Bone marrow (tissue), 2 donors: ENCODE results near the gene DDX25.

ENCODE experiments used
- DNase-seq, 2 donors: peaks; one replicate each; lab custom pipeline; 2025; lab: John Stamatoyannopoulos, UW

The DDX25 gene

GRCh38 chr11:125935618-125936199 is 31.4 kb downstream of the DDX25 start:
- no peak for DNase-seq

- no peak for DNase-seq
Observed at GRCh38 chr11:125938418-125938817, 34.1 kb downstream of the DDX25 start.

- DNase-seq, result no peak
Observed at GRCh38 chr11:125939081-125939521, 34.8 kb downstream of the DDX25 start.

GRCh38 chr11:125940145-125940544 is 35.8 kb downstream of the DDX25 start:
- DNase-seq, result no peak

- DNase-seq, result no peak
Observed at GRCh38 chr11:125941267-125941618, 36.9 kb downstream of the DDX25 start.

- no peak for DNase-seq
Observed at GRCh38 chr11:125941619-125942611, 37.6 kb downstream of the DDX25 start.

GRCh38 chr11:125942771-125943428 is 38.6 kb downstream of the DDX25 start:
- DNase-seq, result no peak

GRCh38 chr11:125943661-125944349 is 39.5 kb downstream of the DDX25 start:
- no peak for DNase-seq

- DNase-seq, result no peak
Observed at GRCh38 chr11:125944350-125945010, 40.2 kb downstream of the DDX25 start.

GRCh38 chr11:125945011-125945796 is 40.9 kb downstream of the DDX25 start:
- no peak for DNase-seq

- no peak for DNase-seq
Observed at GRCh38 chr11:125945797-125946520, 41.7 kb downstream of the DDX25 start, which contains the start of gene VSIG10L2. Gene VSIG10L2 (plus strand): TSS chr11:125946044. CDS start chr11:125946056, 12 bp downstream.

GRCh38 chr11:125946712-125947418 is 42.6 kb downstream of the DDX25 start:
- DNase-seq, result no peak

- no peak for DNase-seq
Observed at GRCh38 chr11:125947419-125948277, 43.3 kb downstream of the DDX25 start.

GRCh38 chr11:125948278-125949051 is 44.2 kb downstream of the DDX25 start:
- no peak for DNase-seq

- DNase-seq, result no peak
Observed at GRCh38 chr11:125949271-125950177, 45.2 kb downstream of the DDX25 start.

GRCh38 chr11:125950178-125950490 is 45.8 kb downstream of the DDX25 start:
- DNase-seq, result no peak
